Stimulated activated CD4-positive, alpha-beta T cell treated with anti-CD3 and anti-CD28 coated beads, Interleukin-12 subunit alpha, Interleukin-12 subunit beta, amount 100 ng/mL, for 24 hours (primary cell): ENCODE measurements around the gene CMIP.
A peak's percentile ranks its signal among the peaks of the same experiment; 100 is the strongest.
"Not testable (repeated sequence)": the region's sequence is repeated elsewhere in the genome, so short reads cannot be mapped to it uniquely, and the experiment has no call there.

Experiments
- DNase-seq, 2 experiments: peaks; one replicate each; pipeline ENCODE4 v3.0.0-alpha.2; 2020; ENCODE audit warnings: low read depth in 2 of 2

CMIP gene

GRCh38 chr16:81421536-81421935, 23.1 kb upstream of the CMIP start:
- DNase-seq, result no peak

GRCh38 chr16:81422153-81422552, 22.5 kb upstream of the CMIP start:
- DNase-seq, result not testable (repeated sequence)

GRCh38 chr16:81424771-81425170, 19.8 kb upstream of the CMIP start:
- peak in 1 of 2 experiments; percentile 30 for DNase-seq

GRCh38 chr16:81427219-81427618, 17.4 kb upstream of the CMIP start:
- DNase-seq, result no peak

GRCh38 chr16:81429045-81429521, 15.5 kb upstream of the CMIP start:
- no peak for DNase-seq

GRCh38 chr16:81431554-81432353, 12.9 kb upstream of the CMIP start:
- DNase-seq, result no peak

GRCh38 chr16:81432937-81433557, 11.6 kb upstream of the CMIP start:
- no peak for DNase-seq

GRCh38 chr16:81435103-81435502, 9.5 kb upstream of the CMIP start:
- DNase-seq, result no peak

- no peak for DNase-seq
These were observed 9.0 kb upstream of the CMIP start for GRCh38 chr16:81435567-81435966.

GRCh38 chr16:81436386-81436785, 8.2 kb upstream of the CMIP start:
- DNase-seq, result no peak

GRCh38 chr16:81437865-81438264, 6.7 kb upstream of the CMIP start:
- no peak for DNase-seq

GRCh38 chr16:81440888-81441761, 3.5 kb upstream of the CMIP start:
- DNase-seq, result no peak

GRCh38 chr16:81442220-81442915, 2.2 kb upstream of the CMIP start:
- DNase-seq, result no peak

GRCh38 chr16:81442916-81443687, 1.5 kb upstream of the CMIP start:
- DNase-seq, result no peak

GRCh38 chr16:81443688-81444447, 740 bp upstream of the CMIP start:
- no peak for DNase-seq

GRCh38 chr16:81445143-81445961, 744 bp downstream of the CMIP start:
- no peak for DNase-seq

GRCh38 chr16:81445966-81446906, 1.6 kb downstream of the CMIP start:
- DNase-seq, result no peak

GRCh38 chr16:81446907-81447268, 2.3 kb downstream of the CMIP start:
- DNase-seq, result no peak
